Raji (cell line): Measurements from ENCODE around the gene PARVG.

ENCODE experiments used
- POLR2A ChIP-seq: IDR thresholded peaks from 2 replicates; pipeline ENCODE4 v1.6.1; 2011; ENCODE audit warnings: low read depth, low read length, control low read depth; ENCODE audit not compliant: insufficient read depth

PARVG gene

DNA sequence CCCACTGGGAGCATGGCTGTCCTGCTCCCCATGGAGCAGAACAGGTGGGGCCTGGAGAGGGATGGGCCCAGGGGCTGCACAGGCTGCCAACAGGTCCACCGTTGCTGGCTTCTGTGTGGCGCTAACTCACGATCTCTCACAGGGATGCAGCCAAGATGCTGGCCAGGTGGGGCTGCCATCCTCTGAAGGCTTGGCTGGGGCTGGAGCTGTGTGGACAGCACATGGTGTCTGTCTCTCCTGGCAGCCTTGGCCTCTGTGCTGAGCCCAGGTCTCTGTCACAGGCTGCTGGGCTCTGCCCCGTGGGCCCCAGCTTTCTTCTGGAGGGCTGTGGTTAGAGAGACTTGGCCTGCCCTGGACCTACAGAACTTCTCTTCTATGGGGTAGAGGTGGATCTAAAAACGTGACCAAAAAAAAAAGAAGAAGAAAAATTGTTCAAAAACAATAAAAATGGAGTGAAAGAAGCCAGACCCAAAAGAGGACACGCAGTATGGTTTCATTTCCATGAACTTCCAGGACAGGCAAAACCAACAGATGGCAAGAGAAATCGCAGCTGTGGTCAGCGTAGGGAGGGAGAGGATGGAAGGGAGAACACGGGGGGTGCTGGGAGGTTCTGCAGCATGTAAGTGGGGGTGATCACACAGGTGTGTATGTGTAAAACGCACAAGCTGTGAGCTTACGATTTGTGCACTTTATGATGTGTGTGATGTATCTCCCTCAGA, 12.2 kb downstream of the PARVG start:
- TF ChIP-seq POLR2A: no peak

DNA sequence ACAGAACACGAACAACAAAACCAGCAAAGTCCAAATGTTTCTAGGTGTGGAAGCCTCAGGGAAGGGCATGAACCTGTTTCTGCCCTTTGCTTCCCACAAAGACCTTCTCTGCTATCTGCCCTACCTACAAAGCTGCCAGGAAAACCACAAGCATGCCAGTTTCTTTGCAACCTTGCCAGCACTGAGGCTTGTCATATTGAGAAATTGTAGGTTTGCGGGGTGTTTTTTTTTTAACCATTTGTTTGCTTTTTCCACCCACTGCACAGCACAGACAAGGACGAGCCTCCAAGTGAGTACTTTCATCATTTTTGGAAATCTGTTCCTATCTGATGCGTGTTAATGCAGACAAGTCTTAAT, 12.8 kb downstream of the PARVG start:
- TF ChIP-seq POLR2A: no peak

DNA sequence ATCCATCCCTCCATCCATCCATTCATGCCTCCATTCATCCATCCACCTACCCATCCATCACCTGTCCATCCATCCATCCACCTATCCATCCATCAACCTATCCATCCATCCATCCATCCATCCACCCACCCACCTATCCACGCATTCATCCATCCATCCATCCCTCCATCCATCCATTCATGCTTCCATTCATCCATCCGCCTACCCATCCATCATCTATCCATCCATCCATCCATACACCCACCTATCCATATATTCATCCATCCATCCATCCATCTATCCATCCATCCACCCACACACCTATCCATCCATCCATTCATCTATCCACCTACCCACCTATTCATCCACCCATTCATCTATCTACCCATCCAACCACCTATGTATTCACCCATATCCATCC, 13.8 kb downstream of the PARVG start:
- no peak for TF ChIP-seq POLR2A

DNA sequence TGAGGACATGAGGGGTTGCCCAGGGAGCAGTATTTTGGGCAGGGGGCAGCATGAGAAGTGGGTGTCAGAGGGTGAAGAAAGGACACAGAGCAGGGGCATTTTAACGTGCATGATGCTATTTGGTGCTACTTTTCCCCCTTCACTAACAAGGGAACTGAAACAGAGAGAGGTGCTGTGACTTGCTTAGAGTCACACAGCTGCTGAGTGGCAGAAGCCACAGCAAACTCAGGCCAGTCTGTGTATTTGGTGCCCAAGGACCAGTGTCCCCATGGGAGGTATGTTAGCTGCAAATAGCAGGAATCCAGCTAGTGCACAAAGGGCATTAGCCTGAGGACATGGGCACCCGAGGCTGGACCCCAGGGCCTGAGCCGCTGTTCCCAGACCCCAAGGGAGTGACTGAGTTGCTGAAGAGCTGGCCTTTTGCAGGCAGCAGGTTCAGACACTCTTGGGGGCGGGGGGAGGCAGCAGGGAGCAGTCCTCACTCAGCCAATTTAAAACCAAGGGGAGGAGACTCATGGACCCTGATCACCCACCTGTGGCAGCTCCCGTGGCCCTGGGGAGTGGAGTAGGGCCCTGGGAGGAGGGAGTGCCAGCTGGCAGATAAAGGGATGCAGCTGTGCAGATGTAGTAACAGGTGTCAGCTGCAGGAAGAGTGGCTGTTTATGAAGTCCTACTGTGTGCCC, 14.6 kb downstream of the PARVG start:
- no peak for TF ChIP-seq POLR2A

DNA sequence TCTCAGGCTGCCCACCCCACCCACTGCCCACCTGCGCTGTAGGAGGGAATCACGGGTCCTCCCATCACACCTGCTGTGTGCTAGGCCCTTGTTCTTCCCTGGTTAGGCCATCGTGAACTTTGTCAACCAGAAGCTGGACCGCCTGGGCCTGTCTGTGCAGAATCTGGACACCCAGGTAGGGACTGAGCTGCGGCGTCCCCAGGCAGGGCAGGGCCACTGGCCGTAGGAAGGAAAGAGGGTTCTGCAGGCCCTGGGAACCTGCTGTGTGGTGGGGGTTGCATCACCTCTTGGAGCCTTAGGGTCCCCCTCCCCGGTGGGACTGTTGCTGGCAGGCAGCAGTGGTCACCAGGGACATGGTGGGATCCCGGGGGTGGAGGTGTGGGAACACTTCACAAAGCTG, 15.5 kb downstream of the PARVG start:
- TF ChIP-seq POLR2A: no peak

DNA sequence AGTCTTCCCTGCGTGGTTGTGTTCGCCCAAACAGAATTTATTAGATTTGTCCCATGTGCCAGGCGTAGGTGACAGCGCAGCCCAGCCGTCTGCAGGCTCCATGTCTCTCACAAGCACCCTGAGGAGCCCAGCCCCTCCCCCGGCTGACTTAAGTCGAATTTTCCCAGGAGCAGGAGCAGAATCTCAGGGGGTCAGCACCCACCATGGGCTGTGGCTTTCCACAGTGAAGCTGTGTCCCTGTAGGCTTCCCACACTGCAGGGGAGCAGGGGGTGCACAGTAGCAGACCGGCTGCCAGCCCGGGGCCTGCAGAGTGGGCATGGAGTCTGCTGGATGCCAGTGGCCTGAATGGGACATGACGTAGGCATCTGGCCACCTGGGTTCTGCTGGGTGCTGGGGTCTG, 16.0 kb downstream of the PARVG start:
- TF ChIP-seq POLR2A: no peak

DNA sequence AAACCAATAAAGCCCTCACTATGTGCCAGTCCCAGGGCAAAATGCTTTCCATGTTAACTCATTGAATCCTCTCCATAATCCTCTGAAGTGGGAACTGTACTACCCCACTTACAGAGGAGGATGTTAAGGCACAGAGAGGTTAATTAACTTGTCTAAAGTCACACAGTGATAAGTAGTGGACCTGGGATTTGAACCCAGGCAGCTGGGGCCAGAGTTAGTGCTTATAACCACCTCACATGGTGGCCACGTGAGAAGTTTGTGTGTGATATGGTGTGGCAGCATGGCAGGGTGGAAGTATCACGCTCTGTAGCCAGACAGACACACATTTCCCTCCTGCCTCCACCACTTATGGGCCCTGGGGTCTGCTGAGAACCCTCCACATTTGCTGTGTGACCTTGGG, 16.5 kb downstream of the PARVG start:
- no peak for TF ChIP-seq POLR2A

DNA sequence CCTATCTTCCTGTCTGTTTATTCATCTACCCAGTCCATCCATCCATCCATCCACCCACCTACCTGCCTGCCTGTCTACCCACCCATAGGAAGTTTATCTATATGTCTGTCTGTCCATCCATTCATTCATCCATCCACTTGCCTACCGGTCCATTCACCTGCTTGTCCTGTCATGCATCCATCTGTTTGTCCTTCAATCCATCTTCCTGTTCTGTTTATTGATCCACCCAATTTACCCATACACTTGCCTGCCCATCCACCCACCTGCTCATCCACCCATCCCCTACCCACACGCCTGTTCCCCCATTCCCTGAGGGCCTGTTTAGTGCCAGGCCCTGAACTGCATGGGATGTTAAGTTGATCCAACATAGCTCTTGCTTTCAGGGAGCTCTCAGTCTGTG, 18.4 kb downstream of the PARVG start:
- no peak for TF ChIP-seq POLR2A

DNA sequence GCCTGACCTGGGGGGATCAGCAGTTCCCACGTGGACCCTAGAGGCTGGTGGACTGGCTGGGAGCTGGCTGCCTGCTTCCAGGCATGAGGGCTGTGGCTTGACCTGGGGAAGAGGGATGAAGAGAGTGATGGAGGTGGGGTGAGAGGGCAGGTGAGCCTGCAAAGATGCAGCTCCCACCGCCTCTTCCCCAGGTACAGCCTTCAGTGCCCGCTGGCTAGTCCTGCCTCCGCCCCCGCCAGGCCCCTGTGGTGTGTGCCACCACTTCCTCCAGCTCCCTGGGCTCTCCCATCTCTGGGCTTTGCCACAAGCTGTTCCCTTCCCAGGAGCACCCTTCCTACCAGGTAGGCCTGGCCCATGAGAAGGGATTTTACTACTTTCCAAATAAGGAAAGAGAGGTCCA, 19.1 kb downstream of the PARVG start:
- TF ChIP-seq POLR2A: no peak

DNA sequence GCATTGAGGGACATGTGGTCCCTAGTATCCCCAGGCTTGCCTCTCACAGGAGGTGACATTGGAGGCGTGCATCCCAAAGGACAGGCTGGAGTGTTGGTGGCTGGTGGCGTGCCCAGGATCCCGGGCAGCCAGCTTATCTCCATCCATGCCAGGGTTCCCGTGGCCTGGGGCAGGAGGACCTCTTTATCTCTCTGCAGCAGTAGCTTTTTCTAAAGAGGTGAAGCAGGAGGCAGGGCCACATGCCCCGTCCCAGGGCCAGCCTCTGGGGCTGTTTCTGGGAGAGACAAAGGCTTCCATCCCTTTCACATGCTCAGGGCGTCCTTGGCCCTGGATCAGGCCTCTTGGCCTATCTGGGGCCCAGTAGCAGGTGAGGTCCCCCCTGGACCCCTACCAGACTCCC, 19.7 kb downstream of the PARVG start:
- TF ChIP-seq POLR2A: no peak

DNA sequence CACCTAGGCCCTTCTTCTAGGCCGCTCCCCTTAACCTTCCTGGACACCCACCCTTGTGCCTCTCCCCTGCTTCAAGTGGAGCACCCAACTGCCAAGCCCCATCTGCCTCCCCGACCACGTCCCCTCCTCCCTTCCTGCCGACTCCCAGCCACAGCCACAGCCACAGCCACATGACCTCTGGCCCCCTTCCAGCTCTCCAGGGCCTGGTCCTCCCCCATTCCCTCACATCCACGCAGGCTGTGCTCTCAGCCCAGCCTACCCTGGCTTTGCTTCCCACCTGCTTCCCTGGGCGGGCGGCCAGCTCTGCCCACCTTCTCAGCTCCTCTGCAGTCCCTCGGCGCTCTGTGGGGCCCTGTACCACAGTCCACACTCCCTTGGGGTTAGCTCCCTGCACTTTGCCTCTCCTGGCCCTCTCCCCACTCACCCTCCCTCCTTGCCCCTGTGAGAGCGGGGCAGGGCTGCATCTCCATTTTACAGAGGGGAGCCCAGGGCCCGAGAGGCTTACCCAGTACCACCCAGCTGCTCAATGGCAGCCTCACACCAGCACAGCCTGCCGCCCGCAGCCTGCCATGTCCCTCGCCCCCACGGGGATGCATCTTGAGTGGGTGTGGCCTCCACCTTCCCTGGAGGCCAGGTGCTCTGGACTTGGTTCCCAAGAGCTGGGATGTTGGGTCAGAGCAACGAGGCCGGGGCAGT, 20.3 kb downstream of the PARVG start:
- TF ChIP-seq POLR2A: no peak

DNA sequence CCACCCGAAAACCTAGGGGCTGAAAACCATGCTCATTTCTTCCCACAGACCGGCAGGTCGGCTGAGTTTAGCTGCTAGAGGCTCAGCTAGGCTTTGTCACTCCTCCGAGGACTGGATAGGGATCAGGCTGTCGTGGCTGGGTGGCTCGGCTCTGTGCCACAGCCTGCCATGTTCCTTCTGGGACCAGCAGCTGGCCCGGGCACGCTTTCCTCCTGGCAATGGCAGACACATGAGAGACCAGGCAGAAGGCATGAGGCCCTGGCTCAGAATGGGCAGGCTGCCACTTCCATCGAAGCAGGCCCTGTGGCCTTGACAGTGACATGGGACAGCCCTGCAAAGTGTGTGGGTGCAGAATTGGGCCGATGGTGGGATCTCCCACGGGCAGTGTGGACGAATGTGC, 20.9 kb downstream of the PARVG start:
- TF ChIP-seq POLR2A: no peak

DNA sequence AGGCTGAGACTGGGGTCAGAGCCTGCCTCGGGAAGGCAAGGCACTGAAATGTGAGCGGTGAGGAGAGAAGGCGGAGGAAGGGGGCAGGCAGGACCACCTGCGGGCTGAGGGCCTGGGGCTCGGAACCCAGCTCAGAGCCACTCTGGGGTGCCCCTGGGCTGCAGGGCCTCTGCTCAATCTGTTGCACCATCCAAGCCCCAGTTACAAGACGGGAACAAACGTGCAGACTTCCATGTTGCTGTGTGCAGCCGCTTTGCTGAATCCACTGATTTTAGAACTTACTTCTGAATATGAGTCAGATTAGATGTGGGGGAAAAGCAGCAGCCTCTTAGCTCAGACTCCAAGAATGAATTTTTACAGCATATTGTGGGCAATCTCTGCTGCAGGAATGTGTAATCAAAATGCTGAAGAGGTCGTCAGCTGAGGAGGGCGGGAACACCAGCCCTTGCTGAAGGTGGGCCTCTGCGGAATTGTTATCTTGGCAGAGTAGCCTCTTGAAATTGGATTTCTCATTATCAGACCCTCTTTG, 21.6 kb downstream of the PARVG start:
- TF ChIP-seq POLR2A: no peak

DNA sequence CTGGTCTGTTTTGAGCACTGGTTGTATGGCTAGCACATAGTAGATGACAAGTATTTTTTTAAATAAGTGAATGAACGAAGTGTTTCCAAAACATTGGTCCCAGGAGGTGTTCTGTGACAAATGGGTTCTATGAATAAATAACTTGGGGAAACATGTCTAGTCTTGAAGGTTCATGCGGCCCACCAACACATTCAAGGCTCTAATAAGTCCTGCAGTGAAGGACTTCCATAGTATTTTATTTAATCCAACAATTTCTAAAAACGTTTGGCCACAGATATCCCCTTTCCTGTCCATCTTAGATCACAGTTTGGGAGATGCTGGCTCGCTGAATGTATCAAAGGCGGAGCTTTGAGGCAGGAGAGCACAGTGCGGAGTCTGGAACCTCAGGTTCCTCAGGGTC, 22.5 kb downstream of the PARVG start:
- no peak for TF ChIP-seq POLR2A

DNA sequence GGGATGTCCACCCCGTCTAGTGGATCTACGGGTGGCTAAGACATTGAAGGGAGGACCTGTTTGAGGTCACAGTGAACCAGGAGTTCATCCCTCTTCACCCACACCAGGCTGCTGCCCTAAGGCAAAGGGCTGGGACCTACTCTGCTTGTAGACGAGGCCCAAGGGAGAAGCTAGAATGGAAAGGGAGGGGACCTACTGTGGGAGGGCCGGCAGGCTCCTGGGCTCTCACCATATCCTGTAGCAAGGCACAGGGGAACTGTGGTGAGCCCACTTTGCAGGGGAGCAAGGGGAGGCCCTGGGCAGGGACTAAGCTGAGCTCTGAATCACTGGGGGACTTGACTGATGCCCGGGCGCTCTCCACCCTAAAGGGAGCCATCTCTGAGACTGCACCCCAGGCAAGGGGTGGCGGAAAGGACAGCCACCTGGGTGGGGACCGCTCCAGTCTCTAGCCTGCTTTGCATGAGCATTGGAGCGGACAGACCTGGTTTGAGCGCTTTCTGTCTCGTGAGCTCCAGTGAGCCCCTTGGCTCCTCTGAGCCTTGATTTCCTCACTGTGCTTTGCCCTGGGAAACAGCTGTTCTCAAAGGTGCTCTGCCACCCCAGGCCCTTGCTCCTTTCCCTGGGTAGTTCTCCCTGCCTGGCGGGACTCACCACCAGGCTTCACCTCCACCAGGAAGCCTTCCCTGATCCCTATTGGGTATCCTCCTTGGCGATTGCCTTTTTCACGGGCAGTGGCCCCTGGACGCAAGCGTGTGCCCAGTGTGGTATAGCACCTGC, 24.2 kb downstream of the PARVG start:
- TF ChIP-seq POLR2A: no peak
